Muscle of arm (tissue), 14 donors: Measurements from ENCODE around the gene AHDC1. TPM values are rescaled to one million over a fixed set of nuclear protein-coding genes. Genes with fewer than 3 reads are reported as not detected.
"Not testable (repeated sequence)": the region's sequence is repeated elsewhere in the genome, so short reads cannot be mapped to it uniquely, and the experiment has no call there.

ENCODE experiments used
- DNase-seq: peaks from one replicate; pipeline ENCODE4 v3.0.0-alpha.2; 2013
- long read RNA-seq, 11 donors: transcript quantifications; one replicate each; lab custom pipeline, GENCODE V29; 2026
- polyA plus RNA-seq, 12 donors: library from polyadenylated mRNA; unstranded; fragments of 120-200 nt; gene quantifications; one replicate each; pipeline ENCODE4 v1.2.1, GENCODE V29; 2013; ENCODE audit not compliant: insufficient read length in 12 of 12

The AHDC1 gene
- 100 to 1,000 TPM in 2 of 12 donors, 10 to 100 TPM in 9, not detected in 1; 67.2 to 136 (median 80.7) TPM for polyA plus RNA-seq
- long read RNA-seq, donor 1, partial matches to known transcripts = 15 of 15 reads
- long read RNA-seq, donor 1, other reads (novel, unspliced or antisense) = 0 of 15 reads
- long read RNA-seq, donor 2, partial matches to known transcripts = 64 of 64 reads
- long read RNA-seq, donor 2, other reads (novel, unspliced or antisense) = 0 of 64 reads
- long read RNA-seq, donor 3, partial matches to known transcripts = 23 of 23 reads
- long read RNA-seq, donor 3, other reads (novel, unspliced or antisense) = 0 of 23 reads
- long read RNA-seq, donor 4, partial matches to known transcripts = 19 of 19 reads
- long read RNA-seq, donor 4, other reads (novel, unspliced or antisense) = 0 of 19 reads
- long read RNA-seq, donor 5, partial matches to known transcripts = 52 of 52 reads
- long read RNA-seq, donor 5, other reads (novel, unspliced or antisense) = 0 of 52 reads
- long read RNA-seq, donor 6, partial matches to known transcripts = 25 of 25 reads
- long read RNA-seq, donor 6, other reads (novel, unspliced or antisense) = 0 of 25 reads
- long read RNA-seq, donor 7, partial matches to known transcripts = 35 of 35 reads
- long read RNA-seq, donor 7, other reads (novel, unspliced or antisense) = 0 of 35 reads
- long read RNA-seq, donor 8, full-length matches to known transcripts = 1 of 60 reads
- long read RNA-seq, donor 8, partial matches to known transcripts = 59 of 60 reads
- long read RNA-seq, donor 8, other reads (novel, unspliced or antisense) = 0 of 60 reads
- long read RNA-seq, donor 9, partial matches to known transcripts = 11 of 13 reads
- long read RNA-seq, donor 9, other reads (novel, unspliced or antisense) = 0 of 13 reads
- long read RNA-seq, donor 10, partial matches to known transcripts = 36 of 36 reads
- long read RNA-seq, donor 10, other reads (novel, unspliced or antisense) = 0 of 36 reads
- long read RNA-seq, donor 11, partial matches to known transcripts = 31 of 31 reads
- long read RNA-seq, donor 11, other reads (novel, unspliced or antisense) = 0 of 31 reads

- peak; percentile 90 for DNase-seq
These were observed at the start of gene AHDC1 for GRCh38 chr1:27603681-27604578. Gene AHDC1, minus strand, starts transcription at chr1:27604144. Its CDS starts 52,029 bp downstream, at chr1:27552115.

- no peak for DNase-seq
These were observed 48.3 kb upstream of the AHDC1 start for GRCh38 chr1:27652111-27652864.

GRCh38 chr1:27650539-27651175, 46.7 kb upstream of the AHDC1 start:
- DNase-seq = no peak

GRCh38 chr1:27650171-27650538, 46.2 kb upstream of the AHDC1 start:
- no peak for DNase-seq

GRCh38 chr1:27649306-27649635, 45.3 kb upstream of the AHDC1 start:
- DNase-seq = no peak

- no peak for DNase-seq
These were observed 44.8 kb upstream of the AHDC1 start for GRCh38 chr1:27648602-27649305.

GRCh38 chr1:27647328-27647727, 43.4 kb upstream of the AHDC1 start:
- DNase-seq = no peak

- no peak for DNase-seq
These were observed 42.7 kb upstream of the AHDC1 start for GRCh38 chr1:27646676-27647075.

- DNase-seq = no peak
These were observed 41.1 kb upstream of the AHDC1 start for GRCh38 chr1:27645071-27645415.

- no peak for DNase-seq
These were observed 40.6 kb upstream of the AHDC1 start for GRCh38 chr1:27644369-27645070.

- no peak for DNase-seq
These were observed 39.8 kb upstream of the AHDC1 start for GRCh38 chr1:27643600-27644368.

GRCh38 chr1:27640514-27640913, 36.6 kb upstream of the AHDC1 start:
- DNase-seq = not testable (repeated sequence)

- no peak for DNase-seq
These were observed 34.9 kb upstream of the AHDC1 start for GRCh38 chr1:27638805-27639204.

GRCh38 chr1:27638047-27638734, 34.2 kb upstream of the AHDC1 start:
- no peak for DNase-seq

GRCh38 chr1:27635396-27636142, 31.6 kb upstream of the AHDC1 start:
- no peak for DNase-seq

GRCh38 chr1:27634985-27635367, 31.0 kb upstream of the AHDC1 start, which contains the start of gene FGR:
Gene FGR, minus strand, starts transcription at chr1:27635185. Its CDS starts 11,269 bp downstream, at chr1:27623916.
- DNase-seq = no peak
